T-helper 9 cell (primary cell): ENCODE results near the gene RPRD1B.
"Not testable (repeated sequence)": the region's sequence is repeated elsewhere in the genome, so short reads cannot be mapped to it uniquely, and the experiment has no call there.

ENCODE experiments used
- DNase-seq: peaks from one replicate; pipeline ENCODE4 v3.0.0-alpha.2; 2020

The RPRD1B gene

GRCh38 chr20:38001981-38002380, 31.6 kb upstream of the RPRD1B start:
- DNase-seq, result no peak

- no peak for DNase-seq
Observed at GRCh38 chr20:38002422-38002821, 31.1 kb upstream of the RPRD1B start.

DNA sequence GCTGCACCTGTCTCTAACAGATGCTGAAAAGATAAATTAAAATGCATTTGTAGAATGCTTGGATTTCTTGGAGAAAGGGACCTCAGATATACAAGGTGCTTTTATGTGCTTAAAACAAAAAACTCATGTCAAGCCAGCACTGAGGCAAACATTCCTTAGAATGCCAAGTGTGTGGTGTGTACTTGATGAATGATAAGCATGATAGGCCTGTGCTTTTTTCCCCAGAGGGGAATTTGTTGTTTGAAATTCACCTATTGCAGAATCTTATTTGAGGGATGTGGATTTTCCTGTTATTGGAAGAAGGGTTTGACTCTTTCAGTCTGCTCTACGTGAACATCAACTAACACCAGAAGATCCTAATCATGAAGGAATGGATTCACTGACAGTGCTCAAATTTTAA, 29.1 kb upstream of the RPRD1B start:
- DNase-seq, result no peak

DNA sequence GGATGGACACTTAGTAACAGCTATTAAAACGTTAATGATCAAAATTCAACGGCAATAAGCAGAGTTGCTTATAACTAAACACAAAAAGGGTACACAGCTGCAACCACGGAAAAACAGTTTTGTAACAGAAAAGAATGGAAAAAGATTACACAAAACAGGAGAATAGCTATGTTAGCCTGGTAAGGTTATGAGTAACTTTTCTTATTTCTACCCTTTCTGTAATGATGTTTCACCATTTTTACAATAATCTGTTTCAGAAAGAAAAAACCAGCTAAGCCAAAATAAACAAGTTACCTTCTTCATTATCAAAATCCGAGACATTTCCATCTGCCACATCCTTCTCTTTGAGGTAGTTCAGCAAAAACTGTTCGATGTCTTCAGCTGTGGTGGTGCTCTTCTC, 27.6 kb upstream of the RPRD1B start:
- no peak for DNase-seq

- no peak for DNase-seq
Observed at GRCh38 chr20:38007526-38007925, 26.0 kb upstream of the RPRD1B start.

DNA sequence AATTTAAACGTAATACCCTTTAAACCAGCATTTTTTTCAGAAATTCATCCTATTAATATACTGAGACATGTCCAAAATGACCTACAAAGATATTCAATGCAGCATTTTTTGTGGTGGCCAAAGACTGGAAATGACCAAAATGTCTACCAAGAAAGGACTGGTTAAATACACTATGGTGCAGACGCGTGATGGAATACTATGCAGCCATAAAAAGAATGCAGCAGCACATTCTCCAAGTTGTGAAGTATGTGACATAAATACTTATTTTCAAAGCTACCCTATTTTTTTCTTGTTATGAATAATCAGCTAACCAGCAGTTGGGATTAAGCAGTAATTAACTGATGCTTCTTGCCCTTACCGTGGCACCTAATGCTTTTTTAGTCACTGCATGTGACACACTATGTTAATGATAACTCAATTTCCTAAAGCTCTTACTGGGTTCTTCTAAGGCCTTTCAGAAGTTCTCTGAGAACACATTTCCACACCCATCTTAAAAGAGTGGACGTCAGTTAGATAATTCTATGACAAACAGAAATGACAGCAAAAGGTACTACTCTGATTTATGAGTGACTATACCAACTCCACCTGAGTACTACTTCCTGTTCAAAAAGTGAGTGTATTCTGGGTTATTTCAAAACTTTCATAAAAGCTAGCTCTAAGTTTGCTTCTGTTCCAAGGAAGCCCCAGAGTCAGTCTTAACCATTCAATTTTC, 25.2 kb upstream of the RPRD1B start:
- no peak for DNase-seq

- DNase-seq, result not testable (repeated sequence)
Observed at GRCh38 chr20:38009416-38009815, 24.1 kb upstream of the RPRD1B start.

DNA sequence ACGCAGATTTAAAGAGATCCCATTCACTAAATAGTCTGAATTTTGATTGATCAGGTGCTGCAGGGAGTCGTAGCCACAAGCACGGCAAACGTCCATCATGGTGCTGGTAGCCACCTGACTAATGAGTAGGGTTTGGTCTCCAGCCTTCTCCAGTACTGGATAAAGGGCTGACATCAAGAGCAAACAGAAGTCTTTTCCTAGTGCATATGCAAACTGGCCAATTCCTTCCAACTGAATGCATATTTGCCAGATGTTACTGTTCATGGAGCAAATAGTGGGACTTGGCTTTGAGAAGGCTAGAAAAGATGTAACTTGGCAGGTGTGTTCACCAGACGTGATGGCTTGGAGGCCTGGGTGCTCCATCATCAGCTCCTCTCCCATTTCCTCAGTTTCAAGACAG, 21.9 kb upstream of the RPRD1B start:
- no peak for DNase-seq

- DNase-seq, result no peak
Observed at GRCh38 chr20:38012332-38012731, 21.2 kb upstream of the RPRD1B start.

- no peak for DNase-seq
Observed at GRCh38 chr20:38013887-38014286, 19.7 kb upstream of the RPRD1B start.

DNA sequence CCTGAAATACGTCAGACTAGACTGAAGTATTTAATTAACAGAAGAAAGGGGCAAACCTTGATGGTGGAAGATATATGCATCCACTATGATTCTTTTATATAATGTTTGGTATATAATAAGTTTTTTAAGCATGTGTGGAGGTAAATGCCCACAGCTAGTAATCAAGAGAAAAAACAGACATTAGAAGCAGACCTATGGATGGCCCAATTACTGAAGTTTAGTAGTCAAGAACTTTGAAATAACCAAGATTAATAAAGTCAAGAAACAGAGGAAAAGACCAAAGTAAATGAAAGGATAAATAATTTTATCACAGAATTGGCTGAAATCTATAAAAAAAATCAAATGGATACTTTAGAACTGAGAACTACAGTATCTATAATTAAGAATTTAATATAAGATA, 15.6 kb upstream of the RPRD1B start:
- DNase-seq, result no peak

- DNase-seq, result no peak
Observed at GRCh38 chr20:38018385-38018784, 15.2 kb upstream of the RPRD1B start.

DNA sequence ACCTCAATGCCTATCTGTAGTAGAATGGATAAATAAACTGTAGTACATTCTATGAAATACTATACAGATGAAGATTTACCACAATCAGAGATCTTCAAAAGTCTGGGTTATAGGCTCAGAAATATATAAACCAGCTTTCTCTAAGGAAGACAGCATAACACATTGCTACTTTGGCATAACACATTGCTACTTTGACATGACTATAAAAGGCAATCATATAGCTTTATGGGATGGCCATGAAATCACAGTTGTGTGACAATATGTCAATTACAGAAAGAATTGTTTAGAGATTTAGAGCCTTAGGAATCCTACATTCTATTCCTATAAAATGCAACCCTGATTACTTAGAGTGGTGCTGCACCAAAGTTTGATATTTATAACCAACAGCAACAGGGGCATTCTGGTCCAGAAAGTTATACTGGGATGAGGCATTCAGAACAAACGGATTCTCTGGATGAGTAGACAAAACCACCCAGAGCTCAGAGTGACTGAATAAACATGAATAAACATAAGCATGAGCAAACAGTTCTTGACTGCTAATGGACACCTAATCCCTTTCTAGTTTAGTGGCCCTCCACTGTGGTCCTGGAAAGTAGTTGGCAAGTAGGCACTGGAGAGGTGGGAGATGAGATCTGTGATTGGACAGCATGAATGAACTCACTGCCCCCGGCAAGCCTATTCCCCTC, 12.3 kb upstream of the RPRD1B start:
- DNase-seq, result no peak

DNA sequence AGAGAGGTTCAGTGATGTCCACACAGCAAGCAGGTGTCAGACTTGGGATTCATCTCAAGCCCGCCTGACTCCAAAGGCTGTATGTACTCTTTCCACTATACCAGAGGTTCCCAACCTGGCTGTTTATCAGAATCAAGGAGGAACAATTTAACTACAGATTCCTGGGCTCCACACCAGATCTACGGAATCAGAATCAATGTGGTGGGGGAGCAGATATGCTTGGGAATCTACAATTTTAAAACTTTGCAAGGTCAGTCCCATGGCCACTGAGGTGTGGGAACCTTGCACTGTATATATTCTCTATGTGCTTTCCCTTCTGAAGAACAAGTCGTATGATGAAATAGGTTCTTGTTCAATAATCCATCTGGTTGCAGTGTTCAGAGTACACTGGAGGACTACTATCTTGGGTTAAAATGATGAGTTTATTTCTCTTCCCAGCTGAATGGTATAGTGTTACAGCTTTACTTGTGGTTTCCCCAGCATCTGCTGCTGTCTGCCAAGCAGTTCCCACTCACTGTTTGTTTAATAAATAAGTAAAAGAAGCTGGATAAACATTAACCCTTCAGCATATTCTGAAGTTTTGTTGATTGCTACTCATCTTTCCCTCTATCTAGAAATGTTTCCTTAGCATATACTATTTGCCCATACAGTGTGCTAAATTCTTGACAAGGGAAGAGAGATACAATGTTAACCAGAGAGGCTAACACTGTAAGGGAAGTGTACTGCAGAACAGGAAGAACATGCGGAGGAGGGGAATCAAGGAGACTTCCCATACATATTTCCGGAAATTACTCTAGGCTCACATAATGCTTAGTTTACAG, 10.2 kb upstream of the RPRD1B start:
- DNase-seq, result no peak

DNA sequence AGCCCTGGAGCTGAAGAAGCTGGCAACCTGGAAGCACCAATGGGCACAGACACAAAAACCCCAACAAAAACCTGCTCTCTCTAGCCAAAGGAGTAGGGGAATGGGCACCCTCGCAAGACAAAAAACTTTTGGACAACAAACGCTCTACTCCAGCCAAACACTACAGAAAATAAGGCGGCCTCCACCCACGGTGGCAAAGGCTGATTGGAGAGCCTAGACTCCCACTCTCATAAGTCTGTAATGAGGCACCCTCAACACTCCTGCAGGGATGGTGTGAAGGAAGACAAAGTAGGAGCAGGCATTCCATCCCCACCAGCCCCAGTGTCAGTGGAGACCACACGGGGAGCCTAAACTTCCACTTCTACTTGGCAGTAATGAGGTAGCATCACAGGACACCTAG, 9.1 kb upstream of the RPRD1B start:
- no peak for DNase-seq

DNA sequence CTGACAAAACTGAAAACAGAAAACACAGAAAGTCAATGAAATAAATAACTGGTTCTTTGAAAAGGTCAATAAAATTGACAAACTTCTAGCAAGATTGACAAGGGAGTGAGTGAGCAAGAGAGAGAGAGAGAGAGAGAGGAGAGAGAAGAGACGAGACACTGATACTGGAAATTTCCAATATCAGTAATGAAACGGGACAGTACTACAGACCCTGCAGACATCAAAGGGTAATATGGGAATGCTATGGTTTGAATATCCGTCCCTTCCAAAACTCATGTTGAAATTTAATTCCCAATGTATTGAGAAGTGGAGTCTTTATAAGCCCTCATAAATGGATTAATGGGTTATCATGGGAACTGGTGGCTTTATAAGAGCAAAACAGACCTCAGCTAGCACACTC, 4.1 kb upstream of the RPRD1B start:
- no peak for DNase-seq

GRCh38 chr20:38031957-38032356, 1.6 kb upstream of the RPRD1B start:
- no peak for DNase-seq

DNA sequence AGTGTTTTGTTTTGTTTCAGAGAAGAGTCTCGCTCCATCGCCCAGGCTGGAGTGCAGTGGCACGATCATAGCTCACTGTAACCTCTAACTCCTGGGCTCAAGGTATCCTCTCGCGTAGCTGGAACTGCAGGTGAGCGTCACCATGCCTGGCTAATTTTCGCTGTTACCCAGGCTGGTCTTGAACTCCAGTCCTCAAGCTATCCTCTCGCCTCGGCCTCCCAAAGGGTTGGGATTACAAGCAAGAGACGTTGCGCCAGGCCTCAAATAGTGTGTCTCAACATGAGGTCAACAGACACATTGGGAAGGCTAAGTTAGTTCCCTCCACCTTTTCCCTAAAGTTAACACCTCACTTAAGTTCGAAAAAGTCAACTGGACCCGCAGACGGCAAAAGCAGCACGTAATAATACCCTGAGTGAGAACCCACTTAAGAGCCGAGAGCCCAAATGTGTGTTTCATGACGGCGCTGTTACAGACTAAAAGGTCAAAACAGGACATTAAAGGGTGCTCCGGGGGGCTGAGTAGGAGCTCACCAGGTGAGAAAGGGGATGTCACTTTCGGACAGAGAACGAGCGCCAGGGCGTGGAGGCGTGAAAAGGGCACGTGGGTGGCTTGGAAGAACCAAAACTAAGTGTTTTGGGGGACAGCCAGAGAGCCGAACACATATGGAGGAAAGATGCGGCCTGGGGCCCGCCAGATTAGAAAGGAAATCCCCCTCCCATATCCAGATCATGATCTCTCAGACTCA, 789 bp upstream of the RPRD1B start:
- DNase-seq, result peak; percentile 0

DNA sequence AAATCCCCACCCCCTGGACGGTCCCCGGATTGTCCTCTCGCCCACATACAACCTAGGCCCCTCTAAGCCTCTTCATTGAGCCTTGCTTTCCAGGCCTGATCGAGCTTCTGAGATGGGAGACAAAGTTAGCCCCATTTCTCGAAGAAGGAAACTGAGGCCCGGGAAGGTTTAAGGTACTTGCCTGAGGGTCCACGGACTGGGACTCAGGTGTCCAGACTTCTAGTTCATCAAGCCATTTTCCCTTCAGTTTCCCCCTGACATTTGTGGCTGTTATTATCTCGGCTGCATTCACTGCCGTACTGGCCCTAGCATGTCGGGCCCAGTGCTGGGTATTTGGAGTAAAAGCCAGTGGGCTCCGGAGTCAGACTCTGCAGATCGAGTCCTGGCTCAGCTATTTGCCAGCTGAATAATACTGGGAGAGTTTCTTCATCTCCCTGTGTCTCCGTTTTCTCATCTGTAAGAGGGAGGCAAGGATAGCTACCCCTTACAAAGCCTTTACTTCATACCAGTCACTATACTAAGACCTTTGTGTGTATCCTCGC, 633 bp downstream of the RPRD1B start:
- DNase-seq, result no peak

- no peak for DNase-seq
Observed at GRCh38 chr20:38034961-38035360, 1.4 kb downstream of the RPRD1B start.

DNA sequence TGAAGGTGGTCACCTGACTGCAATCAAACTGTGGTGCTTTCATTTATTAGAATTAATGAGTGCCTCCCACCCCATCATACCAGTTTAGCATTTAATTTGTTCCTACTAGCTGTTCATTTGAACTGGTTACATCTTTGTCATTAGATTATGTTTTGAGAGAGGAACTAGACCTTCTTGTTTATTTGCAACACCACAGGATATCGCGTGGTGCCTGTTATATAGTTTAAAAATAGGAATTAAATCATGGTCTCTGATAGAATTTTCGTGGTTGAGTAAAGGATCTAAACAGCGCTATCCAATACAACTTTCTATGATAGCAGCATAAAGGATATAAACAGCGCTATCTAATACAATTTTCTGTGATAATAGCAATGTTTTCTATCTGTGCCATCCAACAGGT, 2.8 kb downstream of the RPRD1B start:
- no peak for DNase-seq

DNA sequence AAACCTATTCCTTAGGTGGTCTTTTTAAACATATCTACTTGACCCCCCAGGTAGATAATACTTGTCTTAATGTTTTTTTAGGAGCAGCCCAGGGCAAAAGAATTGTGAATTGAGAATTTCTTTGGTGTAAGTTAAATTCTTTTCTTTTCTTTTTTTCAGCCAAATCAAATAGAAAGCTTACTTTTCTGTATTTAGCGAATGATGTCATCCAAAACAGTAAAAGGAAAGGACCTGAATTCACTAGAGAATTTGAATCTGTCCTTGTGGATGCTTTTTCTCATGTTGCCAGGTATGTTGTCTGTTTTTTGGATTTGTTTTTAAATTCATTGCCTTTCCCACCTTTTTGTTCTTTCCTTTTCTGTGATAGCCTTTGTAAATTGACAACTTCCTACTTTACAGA, 6.7 kb downstream of the RPRD1B start:
- no peak for DNase-seq
